Stimulated activated CD4-positive, alpha-beta T cell treated with anti-CD3 and anti-CD28 coated beads, Interleukin-2, amount 100 ng/mL, for 4 hours (primary cell): Measurements from ENCODE around the gene KIAA0825.
"Not testable (repeated sequence)": the region's sequence is repeated elsewhere in the genome, so short reads cannot be mapped to it uniquely, and the experiment has no call there.

Experiments
- DNase-seq: peaks from one replicate; pipeline ENCODE4 v3.0.0-alpha.2; 2020; ENCODE audit warnings: low read depth

KIAA0825 gene

DNA sequence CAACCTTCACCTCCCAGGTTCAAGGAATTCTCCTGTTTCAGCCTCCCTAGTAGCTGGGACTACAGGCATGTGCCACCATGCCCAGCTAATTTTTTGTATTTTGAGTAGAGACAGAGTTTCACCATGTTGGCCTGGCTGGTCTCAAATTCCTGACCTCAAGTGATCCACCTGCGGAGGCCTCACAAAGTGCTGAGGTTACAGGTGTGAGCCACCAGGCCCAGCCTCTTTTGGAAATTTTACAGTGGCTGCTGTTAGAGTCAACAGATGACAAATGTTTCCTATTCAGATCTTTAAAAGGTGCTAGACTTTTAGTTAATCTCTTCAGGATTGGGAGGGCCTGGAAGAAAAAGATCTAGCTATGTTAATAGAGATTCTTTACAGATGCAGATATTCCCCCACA, 45.1 kb downstream of the KIAA0825 start:
- not testable (repeated sequence) for DNase-seq

GRCh38 chr5:94571415-94571814, 47.0 kb downstream of the KIAA0825 start:
- DNase-seq, result no peak

DNA sequence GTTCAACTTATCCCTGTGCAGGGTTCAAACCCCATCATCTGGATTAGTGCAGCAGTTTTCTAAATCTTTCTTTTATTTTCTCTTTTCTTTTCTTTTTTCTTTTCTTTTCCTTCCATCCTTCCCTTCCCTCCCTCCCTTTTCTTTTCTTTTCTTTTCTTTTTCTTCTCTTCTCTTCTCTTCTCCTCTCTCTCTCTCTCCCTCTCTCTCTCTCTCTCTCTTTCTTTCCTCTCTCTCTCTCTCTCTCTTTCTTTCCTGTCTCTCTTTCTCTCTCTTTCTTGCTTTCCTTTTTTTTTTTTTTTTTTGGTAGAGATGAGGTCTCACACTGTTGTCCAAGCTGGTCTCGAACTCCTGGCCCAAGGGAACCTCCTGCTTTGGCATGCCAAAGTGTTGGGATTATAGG, 53.6 kb downstream of the KIAA0825 start:
- no peak for DNase-seq

DNA sequence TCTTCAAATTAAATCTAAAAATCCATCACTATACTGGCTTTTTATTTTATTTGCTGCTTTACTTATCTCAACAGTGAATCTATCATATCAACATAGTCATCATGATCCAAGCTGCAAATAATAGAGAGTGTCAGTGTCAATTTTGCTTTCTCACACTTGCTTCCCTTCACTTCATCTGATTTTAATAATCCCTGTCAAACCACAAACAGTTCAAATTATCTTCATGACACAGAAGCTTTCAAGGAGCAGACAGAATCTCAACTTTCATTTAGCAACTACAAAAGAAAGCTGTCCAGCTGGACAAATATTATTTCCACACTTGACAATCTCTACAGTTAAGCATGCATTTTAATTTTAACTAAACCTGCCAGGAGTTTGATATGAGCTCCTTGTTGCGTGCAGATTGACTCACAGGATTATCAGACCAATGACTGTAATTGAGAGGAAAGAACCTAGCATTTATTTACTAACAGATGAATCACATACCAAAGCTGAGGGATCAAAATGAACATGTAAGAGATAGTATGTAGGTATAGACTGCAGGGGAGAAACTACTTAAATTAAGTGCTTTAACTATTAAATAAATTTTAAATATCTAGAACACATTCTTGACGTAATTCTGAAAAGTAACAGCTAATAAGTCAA, 56.0 kb downstream of the KIAA0825 start:
- no peak for DNase-seq

- no peak for DNase-seq
Observed at GRCh38 chr5:94558028-94558427, 60.4 kb downstream of the KIAA0825 start.

- no peak for DNase-seq
Observed at GRCh38 chr5:94551858-94552257, 66.5 kb downstream of the KIAA0825 start.

GRCh38 chr5:94545870-94546625, 72.4 kb downstream of the KIAA0825 start:
- no peak for DNase-seq

- no peak for DNase-seq
Observed at GRCh38 chr5:94544875-94545547, 73.4 kb downstream of the KIAA0825 start.

DNA sequence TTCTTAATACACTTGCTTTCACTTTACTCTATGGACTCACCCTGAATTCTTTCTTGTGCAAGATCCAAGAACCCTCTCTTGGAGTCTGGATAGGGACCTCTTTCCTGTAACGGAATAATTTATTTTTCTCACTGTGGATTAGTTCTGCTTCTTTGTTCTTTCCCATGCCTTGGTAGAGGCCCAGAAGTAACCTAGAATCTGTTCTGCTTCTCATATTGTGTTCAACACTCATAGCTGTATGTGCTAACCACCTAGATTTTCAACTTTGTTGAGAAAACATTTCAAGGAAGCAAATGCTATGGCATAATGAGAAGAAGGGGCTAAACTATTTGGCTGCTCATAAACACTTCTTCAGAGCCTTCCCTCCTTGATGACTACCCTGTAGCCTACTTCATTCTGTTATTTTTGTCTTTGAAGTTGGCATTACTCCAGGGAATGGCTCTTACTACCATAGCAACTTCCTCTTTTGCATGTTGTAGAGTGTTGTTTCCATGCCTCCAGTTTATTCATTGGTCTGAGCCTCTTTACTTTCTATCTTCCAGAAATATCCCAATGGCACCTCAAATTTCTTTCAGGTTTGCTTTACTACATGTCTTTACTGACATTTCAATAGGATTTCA, 74.3 kb downstream of the KIAA0825 start:
- DNase-seq, result no peak

DNA sequence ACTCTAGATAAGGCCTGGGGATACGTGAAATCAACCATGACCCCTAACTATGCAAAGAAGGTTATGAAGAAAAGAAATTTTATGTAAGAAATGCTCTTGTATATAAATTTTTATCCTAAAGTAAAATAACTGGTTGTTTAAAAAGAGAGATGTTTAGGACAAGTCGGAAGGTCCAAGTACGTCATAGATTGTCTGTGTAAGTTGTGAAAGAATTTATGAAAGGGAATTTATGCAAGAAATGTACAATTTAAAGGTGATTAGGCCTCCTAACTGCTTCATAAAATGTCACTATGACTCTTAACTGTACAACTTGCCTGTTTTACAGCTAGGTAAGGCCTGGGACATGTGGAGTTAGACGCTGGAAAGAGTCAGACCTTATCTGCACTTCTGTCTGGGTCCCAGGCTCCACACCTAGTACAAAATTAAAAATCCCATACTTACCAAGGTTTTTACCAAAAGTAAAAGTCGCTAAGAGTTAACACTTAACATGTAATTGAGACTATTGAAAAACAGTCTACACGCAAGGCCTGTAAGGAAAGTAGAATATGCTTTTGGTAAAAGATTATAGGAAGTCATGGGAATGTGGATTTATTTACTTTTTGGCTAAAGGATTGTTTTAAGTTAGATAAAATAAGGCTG, 77.4 kb downstream of the KIAA0825 start:
- DNase-seq, result no peak

GRCh38 chr5:94538260-94538659, 80.1 kb downstream of the KIAA0825 start:
- no peak for DNase-seq

DNA sequence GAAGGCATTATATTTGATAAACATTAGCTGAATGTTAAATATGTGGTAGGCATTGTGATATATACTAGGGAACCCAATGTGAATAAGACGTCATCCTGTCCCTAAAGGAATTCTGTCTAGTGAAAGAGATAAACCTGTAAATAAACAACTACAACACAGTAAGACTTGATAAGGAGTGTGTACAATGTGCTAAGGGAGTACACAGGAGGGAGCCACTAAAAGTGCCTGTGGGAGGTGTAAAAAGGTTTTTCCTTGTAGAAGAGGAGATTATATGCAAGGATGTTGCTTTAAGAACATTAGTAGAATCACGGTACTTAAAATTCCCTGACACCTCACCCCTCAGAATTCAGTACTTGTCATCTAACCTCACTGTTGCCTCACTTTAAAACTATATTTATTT, 91.7 kb downstream of the KIAA0825 start:
- no peak for DNase-seq

DNA sequence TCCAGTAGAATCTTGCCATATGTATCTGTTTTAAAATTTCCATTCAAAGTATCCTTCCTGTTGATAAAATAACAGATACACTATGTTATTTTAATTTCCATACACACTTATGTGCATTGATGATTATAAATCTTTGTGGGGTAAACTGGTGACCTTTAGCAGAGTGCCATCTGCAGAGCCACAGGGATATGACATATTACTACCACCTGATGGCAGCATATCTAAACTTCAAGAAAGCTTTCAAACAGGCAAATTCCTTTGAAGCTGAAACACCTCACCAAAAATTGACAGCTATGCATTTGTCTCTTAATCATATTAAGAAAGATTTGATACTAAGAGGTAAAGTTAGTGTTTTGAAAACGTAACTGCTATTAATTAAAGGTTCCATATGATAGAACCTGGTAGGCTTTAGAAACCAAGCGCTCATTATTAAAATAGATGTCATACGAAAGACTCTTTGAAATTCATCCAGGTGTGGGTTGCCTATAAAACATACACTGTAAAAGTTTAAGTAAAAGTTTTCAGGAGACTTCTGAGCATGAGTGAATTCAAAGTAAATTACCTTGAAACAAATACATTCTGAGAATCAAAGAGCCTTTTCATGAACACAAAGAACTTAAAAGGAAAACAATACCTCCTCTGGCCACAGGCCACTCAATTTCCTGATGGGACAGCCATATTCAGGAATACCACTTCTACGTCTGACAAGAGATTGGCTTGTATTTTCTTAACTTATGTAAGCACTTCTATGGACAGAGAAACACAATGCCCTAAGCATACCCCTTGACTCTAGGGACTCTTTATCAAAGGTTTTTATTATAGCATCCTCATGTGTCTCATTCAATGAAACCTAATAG, 93.3 kb downstream of the KIAA0825 start:
- no peak for DNase-seq

DNA sequence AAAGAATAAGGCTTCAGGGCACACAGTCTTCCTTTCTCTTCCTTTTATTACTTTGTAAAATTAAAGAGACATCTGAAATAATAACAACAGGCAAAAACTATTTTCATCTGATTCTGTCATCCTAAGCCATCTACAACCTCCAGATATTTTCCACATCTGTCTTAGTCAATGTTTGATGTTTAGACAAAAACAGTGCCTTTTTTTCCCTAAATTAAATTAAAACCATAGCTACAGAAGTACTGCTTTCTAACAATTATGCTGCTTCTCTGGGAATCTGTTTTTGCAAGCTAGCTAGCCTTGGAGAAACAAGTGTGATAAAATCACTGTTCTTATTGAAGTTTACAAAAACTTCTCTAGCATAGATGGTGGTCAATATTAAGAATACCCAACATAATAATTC, 95.4 kb downstream of the KIAA0825 start:
- DNase-seq, result no peak

GRCh38 chr5:94522117-94522516, 96.3 kb downstream of the KIAA0825 start:
- DNase-seq, result no peak

DNA sequence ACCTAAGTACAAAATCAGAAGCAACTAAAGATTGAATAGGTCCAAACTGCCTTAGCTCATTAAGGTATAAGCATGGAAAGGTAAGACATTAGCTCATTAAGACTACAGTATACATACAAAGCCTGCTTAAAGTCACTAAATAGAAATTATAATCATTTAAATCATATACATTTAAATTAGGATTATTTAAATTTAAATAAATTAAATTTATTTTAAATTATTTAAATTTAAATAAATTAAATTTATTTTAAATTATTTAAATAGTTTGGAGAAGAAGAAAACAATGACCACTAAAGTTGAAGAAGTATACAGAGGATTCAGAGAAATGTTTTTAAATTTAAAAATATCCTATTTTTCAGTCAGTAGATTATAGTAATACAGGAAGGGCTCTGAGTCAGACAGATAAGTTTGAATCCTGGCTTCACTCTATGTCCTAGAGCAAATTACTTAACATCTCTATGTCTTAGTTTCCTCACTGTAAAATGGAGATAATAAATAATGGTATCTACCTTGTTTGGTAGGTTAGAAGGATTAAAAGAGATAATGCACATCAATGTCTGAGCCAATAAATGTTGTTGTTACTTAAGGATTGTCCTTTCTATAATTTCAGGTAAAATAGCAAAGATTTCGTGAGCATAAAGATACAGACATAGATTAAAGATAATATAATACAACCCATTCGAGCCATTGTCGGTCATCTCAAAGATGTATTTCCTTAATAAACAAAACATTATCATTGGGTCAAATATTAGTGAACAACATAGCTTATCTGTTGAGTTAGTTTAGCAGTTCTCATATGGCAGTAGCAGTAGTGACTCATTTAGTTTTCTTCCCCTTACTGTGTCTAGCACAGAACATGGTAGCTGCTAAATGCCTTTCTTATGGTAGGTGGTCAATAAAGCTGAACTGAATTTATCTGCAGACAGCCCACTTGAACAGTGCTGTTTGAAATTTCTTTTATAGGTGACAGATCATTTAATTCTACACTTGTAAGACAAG, 100.6 kb downstream of the KIAA0825 start:
- DNase-seq, result no peak

DNA sequence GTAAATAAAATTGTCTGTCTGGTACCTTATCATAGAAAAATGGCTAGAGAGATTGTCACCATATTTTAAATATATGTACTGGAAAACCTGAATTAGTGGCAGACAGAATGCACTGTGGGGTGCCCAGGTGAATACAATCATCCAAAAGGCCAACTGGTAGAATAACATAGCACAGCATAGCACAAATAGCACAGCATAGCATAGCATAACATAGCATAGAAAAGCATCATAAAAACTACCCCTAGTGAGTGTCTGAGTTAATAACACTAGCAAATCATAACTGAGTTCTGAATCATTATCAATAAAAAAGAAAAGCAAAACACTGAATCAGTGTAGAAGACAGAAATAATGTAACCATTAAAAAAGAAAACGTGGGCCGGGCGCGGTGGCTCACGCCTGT, 102.3 kb downstream of the KIAA0825 start:
- no peak for DNase-seq

DNA sequence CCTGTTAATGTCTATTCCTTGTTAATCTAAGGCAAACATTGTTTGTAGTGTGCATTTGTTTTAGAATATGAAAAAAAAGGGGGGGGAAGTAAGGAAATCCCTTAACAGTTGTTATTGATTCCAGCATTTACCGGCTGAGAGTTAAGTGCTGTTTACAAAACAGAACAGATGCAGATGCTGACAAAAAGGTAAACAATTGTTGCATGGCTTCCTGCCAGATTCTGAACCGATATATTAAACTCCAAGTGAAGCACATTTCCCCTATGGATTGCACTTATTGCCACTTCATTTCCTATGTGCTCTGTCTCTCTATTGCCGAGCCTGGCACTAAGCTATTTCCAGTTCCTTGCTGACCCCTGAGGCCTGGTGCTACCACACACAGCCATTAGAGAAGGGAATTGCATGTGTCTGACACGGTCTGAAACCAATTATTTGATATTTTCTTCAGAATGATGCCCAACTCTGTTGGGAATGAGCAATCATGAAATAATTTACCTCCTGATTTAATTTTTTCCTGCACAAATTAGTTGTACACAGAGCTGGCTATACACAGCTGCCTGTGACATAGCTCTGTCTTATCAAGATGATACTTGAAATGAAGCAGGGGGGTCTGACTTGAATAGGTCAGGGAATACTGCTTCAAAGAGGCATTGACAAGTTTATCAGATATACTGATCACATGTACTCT, 109.8 kb downstream of the KIAA0825 start:
- no peak for DNase-seq

GRCh38 chr5:94505327-94506068, 112.9 kb downstream of the KIAA0825 start:
- DNase-seq, result no peak
